Activated T-helper 17 cell treated with anti-CD3 and anti-CD28 coated beads, Interleukin-2, amount 50 U/mL, for 72 hours (primary cell): ENCODE data around the gene PROB1. TPM values are rescaled to one million over a fixed set of nuclear protein-coding genes. Genes with fewer than 3 reads are reported as not detected.
A peak's percentile ranks its signal among the peaks of the same experiment; 100 is the strongest.
"Not testable (repeated sequence)": the region's sequence is repeated elsewhere in the genome, so short reads cannot be mapped to it uniquely, and the experiment has no call there.

Source experiments
- ATAC-seq: fragments of 150-1000 bp; cut with Tn5 transposase; replicated peaks from 2 replicates; pipeline ENCODE4 v1.10.0; 2021; ENCODE audit warnings: mild to moderate bottlenecking, moderate library complexity
- H3K27ac Mint-ChIP-seq: one replicate; pipeline ENCODE4 v1.8.0; 2022; ENCODE audit warnings: mixed read lengths
- H3K27me3 Mint-ChIP-seq: one replicate; pipeline ENCODE4 v1.8.0; 2022; ENCODE audit warnings: mixed read lengths
- H3K36me3 Mint-ChIP-seq: one replicate; pipeline ENCODE4 v1.8.0; 2022; ENCODE audit warnings: low read depth, mild to moderate bottlenecking, mixed read lengths
- H3K4me1 Mint-ChIP-seq: one replicate; pipeline ENCODE4 v1.8.0; 2022; ENCODE audit warnings: mixed read lengths
- H3K4me3 Mint-ChIP-seq: one replicate; pipeline ENCODE4 v1.8.0; 2022; ENCODE audit warnings: mild to moderate bottlenecking, mixed read lengths
- H3K9me3 Mint-ChIP-seq: one replicate; pipeline ENCODE4 v1.8.0; 2022; ENCODE audit warnings: mixed read lengths
- total RNA-seq, 2 donors: library from RNA; stranded (reverse); gene quantifications; one replicate each; pipeline ENCODE4 v1.2.3, GENCODE V29; 2022

PROB1 gene, protein sequence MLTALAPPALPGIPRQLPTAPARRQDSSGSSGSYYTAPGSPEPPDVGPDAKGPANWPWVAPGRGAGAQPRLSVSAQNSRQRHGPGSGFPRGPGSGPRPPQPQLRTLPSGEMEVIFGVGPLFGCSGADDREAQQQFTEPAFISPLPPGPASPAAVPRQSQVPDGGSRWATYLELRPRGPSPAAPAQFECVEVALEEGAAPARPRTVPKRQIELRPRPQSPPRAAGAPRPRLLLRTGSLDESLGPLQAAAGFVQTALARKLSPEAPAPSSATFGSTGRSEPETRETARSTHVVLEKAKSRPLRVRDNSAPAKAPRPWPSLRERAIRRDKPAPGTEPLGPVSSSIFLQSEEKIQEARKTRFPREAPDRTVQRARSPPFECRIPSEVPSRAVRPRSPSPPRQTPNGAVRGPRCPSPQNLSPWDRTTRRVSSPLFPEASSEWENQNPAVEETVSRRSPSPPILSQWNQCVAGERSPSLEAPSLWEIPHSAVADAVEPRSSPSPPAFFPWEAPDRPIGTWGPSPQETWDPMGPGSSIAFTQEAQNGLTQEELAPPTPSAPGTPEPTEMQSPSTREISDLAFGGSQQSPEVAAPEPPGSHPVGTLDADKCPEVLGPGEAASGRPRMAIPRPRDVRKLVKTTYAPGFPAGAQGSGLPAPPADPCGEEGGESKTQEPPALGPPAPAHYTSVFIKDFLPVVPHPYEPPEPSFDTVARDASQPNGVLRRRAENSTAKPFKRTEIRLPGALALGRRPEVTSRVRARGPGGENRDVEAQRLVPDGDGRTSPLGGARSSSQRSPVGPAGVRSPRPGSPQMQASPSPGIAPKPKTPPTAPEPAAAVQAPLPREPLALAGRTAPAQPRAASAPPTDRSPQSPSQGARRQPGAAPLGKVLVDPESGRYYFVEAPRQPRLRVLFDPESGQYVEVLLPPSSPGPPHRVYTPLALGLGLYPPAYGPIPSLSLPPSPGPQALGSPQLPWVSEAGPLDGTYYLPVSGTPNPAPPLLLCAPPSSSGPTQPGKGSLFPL
- 1 to 10 TPM; 4.7 to 6.4 TPM for total RNA-seq

DNA sequence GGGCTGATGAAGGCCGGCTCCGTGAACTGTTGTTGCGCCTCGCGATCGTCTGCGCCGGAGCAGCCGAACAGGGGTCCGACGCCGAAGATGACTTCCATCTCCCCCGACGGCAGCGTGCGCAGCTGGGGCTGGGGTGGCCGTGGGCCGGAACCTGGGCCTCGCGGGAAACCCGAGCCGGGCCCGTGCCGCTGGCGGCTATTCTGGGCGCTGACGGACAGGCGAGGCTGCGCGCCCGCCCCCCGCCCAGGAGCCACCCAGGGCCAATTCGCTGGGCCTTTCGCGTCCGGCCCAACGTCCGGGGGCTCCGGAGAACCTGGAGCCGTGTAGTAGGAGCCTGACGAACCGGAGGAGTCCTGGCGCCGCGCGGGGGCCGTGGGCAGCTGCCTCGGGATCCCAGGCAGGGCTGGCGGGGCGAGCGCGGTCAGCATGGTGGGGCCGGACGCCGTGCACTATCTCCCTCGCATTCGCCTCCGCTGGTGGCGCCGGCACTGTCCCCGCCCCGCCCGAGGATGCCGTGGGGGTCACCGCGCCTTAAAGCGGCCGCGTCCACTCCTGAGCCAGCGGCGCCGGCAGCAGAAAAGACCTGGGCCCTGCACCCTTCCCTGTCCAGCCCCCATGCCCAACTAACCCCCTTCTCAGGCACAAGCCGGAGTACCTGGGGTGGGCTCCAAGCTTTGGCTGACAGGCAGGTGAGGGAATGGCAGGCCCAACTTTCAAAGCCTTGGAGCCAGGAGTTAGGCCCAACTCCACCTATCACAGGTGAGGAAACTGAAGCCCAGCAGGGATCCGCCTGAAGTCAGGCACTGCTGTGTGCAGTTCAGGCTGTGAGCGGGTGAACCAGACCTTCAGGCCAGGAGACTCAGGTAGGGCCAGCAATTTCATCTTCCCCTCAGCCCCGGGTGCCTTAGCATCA lies at the start of gene PROB1:
Gene PROB1, minus strand, starts transcription at position 451 of the 913 bp plus-strand sequence. Its CDS starts 23 bp downstream, at position 428.
- Mint-ChIP-seq H3K27ac (peak within 1 kb of the TSS; percentile 90), H3K27me3 (no peaks in the 10 kb centered on the region), H3K4me3 (peak within 1 kb of the TSS; percentile 97), H3K9me3 (no peaks in the 10 kb centered on the region), H3K4me1 (peaks cover 34% of the 10 kb centered on the region), H3K36me3 (peaks cover 70% of the 10 kb centered on the region)
- ATAC-seq, result no peak

DNA sequence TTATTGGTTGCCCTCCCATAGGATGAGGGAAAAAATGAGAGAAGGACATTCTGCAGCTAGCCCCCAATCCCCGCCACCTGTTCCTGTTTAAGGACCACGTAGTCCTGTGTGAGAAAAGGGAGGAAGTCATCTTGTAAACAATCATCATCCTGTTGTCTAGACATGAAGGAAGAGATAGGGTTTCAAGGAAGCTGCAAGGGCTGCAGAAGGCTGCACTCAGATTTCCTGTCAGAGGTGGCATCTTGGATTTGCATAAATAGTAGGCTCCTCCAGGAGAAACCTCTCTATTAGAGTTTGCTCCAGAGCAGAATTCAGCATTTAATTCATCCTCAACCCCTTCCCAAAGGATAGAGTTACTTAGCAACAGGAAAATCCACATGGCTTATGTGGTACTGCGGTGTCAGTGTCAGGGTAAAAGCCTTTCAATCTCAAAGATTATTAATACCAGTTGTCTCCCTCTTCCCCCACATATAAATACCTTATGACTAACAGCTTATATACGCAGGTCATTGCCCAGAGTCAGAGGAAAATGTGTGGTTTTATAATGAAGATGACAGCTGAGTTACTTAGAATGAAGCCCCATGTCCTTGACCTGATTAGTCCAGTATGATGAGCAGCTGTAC lies 49.0 kb upstream of the PROB1 start:
- H3K36me3 Mint-ChIP-seq, result peaks cover 13% of the 10 kb centered on the region
- ATAC-seq, result peak; percentile 41
- H3K4me3 Mint-ChIP-seq, result peak overlapping the region; percentile 87

DNA sequence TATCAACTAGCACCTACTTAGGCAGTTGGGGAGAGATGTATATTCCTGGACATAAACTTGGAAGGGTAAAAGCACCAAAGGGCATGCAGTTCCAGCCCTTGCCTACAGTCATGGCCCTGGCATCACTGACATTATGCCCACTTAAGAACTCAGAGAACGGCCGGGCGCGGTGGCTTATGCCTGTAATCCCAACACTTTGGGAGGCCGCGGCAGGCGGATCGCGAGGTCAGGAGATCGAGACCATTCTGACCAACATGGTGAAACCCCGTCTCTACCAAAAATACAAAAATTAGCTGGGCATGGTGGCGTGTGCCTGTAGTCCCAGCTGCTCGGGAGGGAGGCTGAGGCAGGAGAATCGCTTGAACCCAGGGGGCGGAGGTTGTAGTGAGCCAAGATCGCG lies 45.5 kb upstream of the PROB1 start:
- Mint-ChIP-seq H3K4me1 (peaks cover 37% of the 10 kb centered on the region), H3K27ac (peak overlapping the region; percentile 98), H3K4me3 (peak overlapping the region; percentile 87), H3K36me3 (peaks cover 32% of the 10 kb centered on the region)
- ATAC-seq, H3K27me3 Mint-ChIP-seq, H3K9me3 Mint-ChIP-seq: not testable (repeated sequence)

More for the DNA sequence above, 49.0 kb upstream of the PROB1 start:
- H3K27me3 Mint-ChIP-seq, result no peaks in the 10 kb centered on the region
- peaks cover 42% of the 10 kb centered on the region for H3K4me1 Mint-ChIP-seq
- no peaks in the 10 kb centered on the region for H3K9me3 Mint-ChIP-seq
- peak overlapping the region; percentile 98 for H3K27ac Mint-ChIP-seq

DNA sequence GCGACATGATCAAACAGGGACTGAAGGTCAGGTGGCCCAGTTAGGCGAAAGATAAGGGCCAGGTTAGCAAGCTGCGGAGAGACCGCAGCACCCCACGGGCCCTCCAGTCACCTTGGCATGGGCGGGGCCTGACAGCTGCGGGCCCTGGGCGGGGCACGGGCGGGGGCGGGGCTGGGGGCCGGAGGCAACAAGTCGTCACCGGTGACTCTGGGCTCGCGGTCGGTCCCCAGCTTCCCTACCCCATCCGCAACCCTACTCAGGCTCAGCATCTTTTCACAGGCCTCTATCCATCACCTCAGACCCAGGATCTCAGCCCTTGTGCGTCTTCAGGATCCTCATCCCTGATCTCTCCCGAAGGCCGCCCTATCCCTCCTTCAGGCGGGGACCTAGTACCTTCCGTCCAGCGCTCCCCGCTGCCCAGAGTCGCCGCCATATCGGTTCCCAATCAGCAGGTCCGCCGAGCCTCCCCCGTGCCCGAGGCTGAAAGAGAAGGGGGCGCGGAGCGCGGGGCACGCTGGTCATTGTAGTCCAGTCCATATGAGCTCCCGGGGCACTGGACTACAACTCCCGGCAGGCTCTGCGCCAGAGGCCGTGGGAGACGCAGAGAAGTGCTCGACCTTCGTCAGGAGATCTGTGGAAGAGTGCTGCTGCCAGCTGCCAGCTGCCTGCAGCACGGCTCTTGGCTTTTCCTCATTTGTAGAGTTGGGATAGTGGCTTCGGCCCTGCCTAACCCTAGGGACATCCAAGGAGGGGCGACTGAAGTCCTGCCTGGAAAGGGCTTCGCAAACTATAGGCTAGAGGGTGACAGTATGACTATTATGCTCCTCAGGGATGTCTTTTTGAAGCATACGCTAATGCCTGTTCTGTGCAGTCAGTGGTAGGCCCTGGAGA lies 44.4 kb upstream of the PROB1 start, which contains the start of gene DNAJC18:
Gene DNAJC18, minus strand, starts transcription at position 513 of the 891 bp plus-strand sequence. Its CDS starts 80 bp downstream, at position 433.
- H3K4me3 Mint-ChIP-seq, result peak within 1 kb of the TSS; percentile 87
- H3K4me1 Mint-ChIP-seq, result peaks cover 37% of the 10 kb centered on the region

DNA sequence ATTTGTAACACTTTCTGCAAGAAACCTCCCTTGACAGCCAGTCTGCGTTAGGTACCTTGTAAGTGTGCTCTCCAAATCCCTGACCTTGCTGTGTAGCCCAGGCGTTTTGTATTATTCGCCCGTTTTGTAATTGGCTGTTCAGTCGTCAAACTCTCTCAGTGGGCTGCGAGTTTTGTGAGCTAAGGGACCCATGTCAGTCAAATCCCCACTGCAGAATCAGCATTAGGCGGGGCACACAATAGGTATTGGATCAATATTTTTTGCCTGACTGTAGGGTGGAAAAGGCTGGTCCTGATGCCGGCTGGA lies 43.8 kb upstream of the PROB1 start:
- peaks cover 43% of the 10 kb centered on the region for H3K36me3 Mint-ChIP-seq
- ATAC-seq, result no peak
- no peaks in the 10 kb centered on the region for H3K9me3 Mint-ChIP-seq
- peak overlapping the region; percentile 98 for H3K27ac Mint-ChIP-seq
- no peaks in the 10 kb centered on the region for H3K27me3 Mint-ChIP-seq
- peak overlapping the region; percentile 87 for H3K4me3 Mint-ChIP-seq
- H3K4me1 Mint-ChIP-seq, result peaks cover 35% of the 10 kb centered on the region

More for the DNA sequence above, 44.4 kb upstream of the PROB1 start, which contains the start of gene DNAJC18:
- ATAC-seq, result peak; percentile 82
- H3K36me3 Mint-ChIP-seq, result peaks cover 43% of the 10 kb centered on the region
- no peaks in the 10 kb centered on the region for H3K9me3 Mint-ChIP-seq
- H3K27ac Mint-ChIP-seq, result peak within 1 kb of the TSS; percentile 98
- H3K27me3 Mint-ChIP-seq, result no peaks in the 10 kb centered on the region

DNA sequence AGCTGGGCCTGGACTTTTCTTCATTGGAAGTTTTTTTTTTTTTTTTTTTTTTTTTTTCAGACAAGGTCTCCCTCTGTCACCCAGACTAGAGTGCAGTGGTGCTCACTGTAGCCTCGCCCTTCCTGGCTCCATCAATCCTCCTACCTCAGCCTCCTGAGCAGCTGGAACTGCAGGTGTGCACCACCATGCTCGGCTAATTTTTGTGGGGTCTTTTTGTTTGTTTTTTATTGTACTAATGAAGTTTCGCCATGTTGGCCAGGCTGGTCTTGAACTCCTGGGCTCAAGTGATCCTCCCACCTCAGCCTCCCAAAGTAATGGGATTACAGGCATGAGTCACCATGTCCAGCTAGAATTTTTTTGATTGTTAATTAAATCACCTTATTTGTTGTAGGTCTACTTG lies 40.8 kb upstream of the PROB1 start:
- Mint-ChIP-seq H3K36me3 (peaks cover 62% of the 10 kb centered on the region), H3K27ac (no peak overlapping the region), H3K9me3 (no peaks in the 10 kb centered on the region), H3K27me3 (no peaks in the 10 kb centered on the region), H3K4me3 (no peak overlapping the region), H3K4me1 (peaks cover 21% of the 10 kb centered on the region)
- ATAC-seq, result no peak

DNA sequence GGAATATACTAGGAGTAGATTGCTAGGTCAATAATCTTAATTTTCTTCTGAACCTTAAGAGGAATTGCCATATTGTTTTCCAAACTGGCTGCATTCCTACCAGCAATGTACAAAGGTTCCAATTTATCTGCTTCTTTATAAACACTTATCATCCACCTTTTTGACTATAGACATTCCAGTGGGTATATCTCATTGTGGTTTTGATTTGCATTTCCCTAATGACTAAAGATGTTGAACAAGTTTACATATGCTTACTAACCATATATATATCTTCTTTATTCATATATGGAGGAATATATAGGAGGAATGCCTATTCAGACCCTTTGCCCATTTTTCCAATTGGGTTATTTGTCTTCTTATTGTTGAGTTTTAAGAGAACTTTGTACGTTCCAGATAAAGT lies 36.8 kb upstream of the PROB1 start:
- H3K27ac Mint-ChIP-seq, result no peak overlapping the region
- peaks cover 78% of the 10 kb centered on the region for H3K36me3 Mint-ChIP-seq

DNA sequence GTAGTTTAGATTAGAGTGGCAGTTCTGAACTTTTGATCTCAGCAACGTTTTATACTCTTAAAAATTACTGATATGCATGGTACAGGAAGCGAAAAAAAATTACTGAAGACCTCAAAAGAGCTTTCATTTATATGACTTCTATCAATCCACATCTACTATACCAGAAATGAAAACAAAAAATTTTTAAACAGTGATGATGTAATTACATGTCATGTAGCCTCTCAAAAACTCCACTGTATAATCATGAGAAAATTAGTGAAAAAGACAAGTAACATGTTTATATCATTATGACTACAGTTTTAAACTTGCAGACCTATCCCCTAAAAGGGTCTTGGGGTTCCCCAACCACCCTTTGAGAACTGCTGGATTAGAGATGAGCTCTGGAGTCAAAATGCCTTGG lies 35.1 kb upstream of the PROB1 start:
- peak overlapping the region; percentile 50 for H3K27ac Mint-ChIP-seq
- no peaks in the 10 kb centered on the region for H3K9me3 Mint-ChIP-seq
- H3K4me3 Mint-ChIP-seq, result no peak overlapping the region
- peak; percentile 66 for ATAC-seq
- H3K36me3 Mint-ChIP-seq, result peaks cover 76% of the 10 kb centered on the region
- no peaks in the 10 kb centered on the region for H3K27me3 Mint-ChIP-seq
- H3K4me1 Mint-ChIP-seq, result no peaks in the 10 kb centered on the region

More for the DNA sequence above, 36.8 kb upstream of the PROB1 start:
- Mint-ChIP-seq H3K9me3 (no peaks in the 10 kb centered on the region), H3K4me3 (no peak overlapping the region), H3K4me1 (no peaks in the 10 kb centered on the region), H3K27me3 (no peaks in the 10 kb centered on the region)
- ATAC-seq, result peak; percentile 23

DNA sequence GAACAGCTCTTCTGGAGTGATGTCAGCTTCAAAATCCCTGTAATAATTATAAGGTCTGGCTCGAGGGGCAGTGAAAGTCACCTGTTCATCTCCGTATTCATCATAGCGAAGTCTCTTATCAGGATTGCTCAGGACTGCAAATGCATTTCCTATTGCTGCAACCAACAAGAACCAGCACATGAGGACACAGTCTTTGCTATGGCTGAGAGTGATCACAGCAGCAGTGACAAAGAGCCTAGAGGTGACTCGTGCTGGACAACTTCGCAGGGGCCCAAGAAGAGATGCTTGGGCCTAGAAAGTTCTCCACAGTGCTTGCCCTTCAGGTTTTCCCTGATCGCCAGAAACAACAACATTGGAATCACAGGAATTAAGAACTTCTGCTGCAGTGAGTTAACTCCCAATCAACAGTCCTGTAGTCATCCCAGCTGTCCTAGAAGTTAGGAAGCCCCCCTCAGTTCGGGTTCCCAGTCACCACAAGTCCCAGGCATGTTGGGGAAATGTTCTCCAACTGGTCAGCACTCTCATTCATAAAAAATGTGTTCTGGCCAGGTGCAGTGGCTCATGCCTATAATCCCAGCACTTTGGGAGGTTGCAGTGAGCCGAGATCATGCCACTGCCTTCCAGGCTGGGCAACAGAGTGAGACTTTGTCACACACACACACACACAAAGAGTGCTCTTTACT lies 31.4 kb upstream of the PROB1 start:
- H3K4me3 Mint-ChIP-seq, result no peak overlapping the region
- peaks cover 6% of the 10 kb centered on the region for H3K4me1 Mint-ChIP-seq
- no peaks in the 10 kb centered on the region for H3K27me3 Mint-ChIP-seq
- no peak for ATAC-seq
- no peaks in the 10 kb centered on the region for H3K9me3 Mint-ChIP-seq
- H3K27ac Mint-ChIP-seq, result no peak overlapping the region
- peaks cover 93% of the 10 kb centered on the region for H3K36me3 Mint-ChIP-seq

DNA sequence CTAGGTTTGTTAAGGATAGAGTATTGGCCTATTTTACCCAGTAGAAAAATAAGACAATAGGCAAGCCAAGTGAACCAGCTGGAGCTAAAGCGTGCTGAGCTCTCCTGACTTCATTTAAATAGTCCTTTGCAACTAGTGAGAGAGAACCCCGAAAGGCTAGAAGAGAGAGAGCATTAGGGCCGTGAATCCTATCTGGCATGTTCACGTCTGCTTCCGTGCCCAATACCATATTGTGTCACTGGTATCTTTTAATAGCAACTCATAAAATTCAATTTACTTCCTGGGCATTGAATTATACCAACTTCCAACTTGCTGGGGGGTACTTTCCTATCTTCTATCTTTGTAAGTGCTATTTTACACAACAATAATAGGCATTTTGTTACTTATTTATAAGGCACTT lies 30.6 kb upstream of the PROB1 start:
- no peaks in the 10 kb centered on the region for H3K27me3 Mint-ChIP-seq
- peaks cover 95% of the 10 kb centered on the region for H3K36me3 Mint-ChIP-seq
- H3K27ac Mint-ChIP-seq, result no peak overlapping the region
- no peak for ATAC-seq
- H3K9me3 Mint-ChIP-seq, result no peaks in the 10 kb centered on the region
- H3K4me3 Mint-ChIP-seq, result no peak overlapping the region
- H3K4me1 Mint-ChIP-seq, result peaks cover 6% of the 10 kb centered on the region

DNA sequence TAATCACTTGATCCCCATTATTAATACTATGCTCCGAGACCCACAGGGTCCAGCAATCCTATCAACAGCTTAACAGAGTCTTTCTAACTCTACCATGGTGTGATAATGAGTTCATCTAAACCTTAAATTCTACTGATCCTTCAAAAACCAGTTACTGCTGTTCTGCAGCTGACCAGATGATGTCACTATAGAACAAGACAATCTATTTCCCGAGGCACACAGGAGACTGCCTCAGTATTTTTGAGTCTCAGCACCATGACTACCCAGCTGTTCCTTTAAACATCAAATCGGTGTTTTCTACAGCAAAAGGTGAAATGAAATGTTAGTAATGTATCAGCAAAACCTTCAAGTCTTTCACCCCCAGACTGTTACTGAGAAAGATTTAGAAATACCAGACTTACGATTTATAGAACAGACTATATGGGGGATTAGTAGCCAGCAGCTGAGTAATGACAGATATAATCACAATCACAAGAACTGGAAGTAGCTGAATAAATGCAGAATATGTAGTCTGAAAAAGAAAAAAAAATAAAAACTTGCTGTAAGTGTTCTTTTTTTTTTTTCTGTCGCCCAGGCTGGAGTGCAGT lies 27.5 kb upstream of the PROB1 start:
- Mint-ChIP-seq H3K27ac (peak overlapping the region; percentile 65), H3K9me3 (no peaks in the 10 kb centered on the region), H3K27me3 (no peaks in the 10 kb centered on the region), H3K36me3 (peaks cover 96% of the 10 kb centered on the region), H3K4me1 (peaks cover 6% of the 10 kb centered on the region), H3K4me3 (peak overlapping the region; percentile 27)
- ATAC-seq, result peak; percentile 92
